NT2/D1 (cell line): ENCODE results near the gene LEF1.

Experiments used
- SUZ12 ChIP-seq: IDR thresholded peaks from 2 replicates; pipeline ENCODE4 v1.6.1; 2011; ENCODE audit not compliant: insufficient read length, insufficient read depth; ENCODE audit errors: extremely low read depth
- YY1 ChIP-seq: IDR thresholded peaks from 2 replicates; pipeline ENCODE4 v1.6.1; 2011; ENCODE audit not compliant: insufficient read length, insufficient read depth
- ZNF274 ChIP-seq: IDR thresholded peaks from 2 replicates; pipeline ENCODE4 v1.6.1; 2011; ENCODE audit warnings: mild to moderate bottlenecking, low read depth, low read length

- TF ChIP-seq SUZ12 (no peak), YY1 (no peak), ZNF274 (no peak)
These were observed 160.0 kb downstream of the LEF1 start for GRCh38 chr4:108008721-108009120.
